Right lobe of liver (tissue), 6 donors: Measurements from ENCODE around the gene CYGB. TPM values are rescaled to one million over a fixed set of nuclear protein-coding genes. Genes with fewer than 3 reads are reported as not detected.

Source experiments
- ATAC-seq, 4 donors: fragments of 200-7000 bp; cut with Tn5 transposase; one replicate each; pipeline ENCODE4 v1.9.1; 2020; ENCODE audit warnings: mild to moderate bottlenecking in 4 of 4, moderate library complexity in 4 of 4
- DNase-seq, 3 donors: peaks; one replicate each; pipeline ENCODE4 v3.0.0-alpha.2; 2020
- H3K27ac ChIP-seq, 3 donors: fragments of 200-600 bp; one replicate each; pipeline ENCODE4 v1.8.0; 2022
- H3K27me3 ChIP-seq, 2 donors: fragments of 200-600 bp; one replicate each; pipeline ENCODE4 v1.8.0; 2022
- H3K36me3 ChIP-seq, 4 donors: fragments of 200-600 bp; sonication (generic) in 1 of 4; one replicate each; pipeline versions ENCODE4 v1.5.1 to v1.8.0; 2017 to 2022; ENCODE audit warnings: control low read depth in 1 of 4
- H3K4me1 ChIP-seq, 4 donors: fragments of 200-600 bp; sonication (generic) in 1 of 4; one replicate each; pipeline versions ENCODE4 v1.5.1 to v1.8.0; 2017 to 2022; ENCODE audit warnings: control low read depth in 1 of 4
- H3K4me3 ChIP-seq, 3 donors: fragments of 200-600 bp; one replicate each; pipeline ENCODE4 v1.8.0; 2022
- H3K9me3 ChIP-seq, 4 donors: fragments of 200-600 bp; sonication (generic) in 1 of 4; one replicate each; pipeline versions ENCODE4 v1.5.1 to v1.8.0; 2017 to 2022; ENCODE audit warnings: control low read depth in 1 of 4
- CTCF ChIP-seq, 4 donors: fragments of 200-600 bp in 3 of 4; fragments of 450-650 bp in 1 of 4; IDR thresholded peaks; one replicate each; pipeline versions ENCODE4 v1.5.1 to v1.8.0; 2016 to 2022; ENCODE audit warnings: antibody characterized with exemption in 4 of 4, mild to moderate bottlenecking in 2 of 4
- POLR2A ChIP-seq: fragments of 450-650 bp; IDR thresholded peaks from one replicate; pipeline ENCODE4 v1.6.1; 2017; ENCODE audit warnings: antibody characterized with exemption, mild to moderate bottlenecking
- WGBS: methylation state at CpG from one replicate; pipeline ENCODE4 v1.1.6; 2018; ENCODE audit warnings: low coverage, low lambda C conversion rate; ENCODE audit not compliant: insufficient coverage; ENCODE audit errors: missing lambda C conversion rate; 5-methylcytosine and 5-hydroxymethylcytosine counted together
- intact Hi-C, 2 donors: fragments of 100-400 bp; cut with DNase I; formaldehyde crosslinking; loops; one replicate each; pipeline versions ENCODE4 v1.11.2 to v1.14.1; 2022
- total RNA-seq, 6 experiments: library from RNA; depleted of rRNA in 2 of 6; stranded (reverse); fragments of >200 nt in 2 of 6; fragmentation: NEBNext Ultra II Directional in 3 of 6; extraction: Animal tissue kit (Norgen Biotek cat#: 25700) in 3 of 6; gene quantifications; one replicate each; pipeline versions ENCODE4 v1.1.0 to v1.2.4, GENCODE V29; 2016 to 2023
- donor health status: DM: no; HTN: yes; CAD: no.
- donor health status: DM: no; HTN: no; CAD: no.
- donor health status: DM: no; HTN: no; CAD: no.
- donor health status: DM: no; HTN: yes; CAD: no.
- donor health status: DM: no; HTN: yes; CAD: no.

CYGB gene
- total RNA-seq, 6 experiments from 2014 or later, result 1.8 to 4.1 (median 3.1) TPM

- Histone ChIP-seq H3K4me1 (no peaks in the 10 kb centered on the region), H3K36me3 (no peaks in the 10 kb centered on the region), H3K4me3 (no peak overlapping the region), H3K9me3 (no peaks in the 10 kb centered on the region), H3K27me3 (no peaks in the 10 kb centered on the region), H3K27ac (peak overlapping the region; percentile 26 to 87 (median 60))
- intact Hi-C loops, result no loop called here
- DNase-seq, result no peak
- peak; percentile 8 to 30 (median 25) for ATAC-seq
- 0% methylated on average over 1 of the region's 17 CpGs for WGBS
- no peak for TF ChIP-seq CTCF (IDR thresholded peaks at IDR 0.05)
These were observed 46.0 kb downstream of the CYGB start for GRCh38 chr17:76491271-76492122.

GRCh38 chr17:76490112-76490710 is 47.3 kb downstream of the CYGB start:
- TF ChIP-seq CTCF (IDR thresholded peaks at IDR 0.05) (no peak), POLR2A (no peak)
- DNase-seq (no peak), ATAC-seq (no peak)
- intact Hi-C loops, result no loop called here
- H3K4me3 ChIP-seq, result no peak overlapping the region
- H3K4me1 ChIP-seq, result no peaks in the 10 kb centered on the region
- no peaks in the 10 kb centered on the region for H3K36me3 ChIP-seq
- WGBS, result no CpG with 5 or more reads among the region's 10 CpGs
- H3K27ac ChIP-seq, result no peak overlapping the region
- H3K27me3 ChIP-seq, result no peaks in the 10 kb centered on the region
- H3K9me3 ChIP-seq, result no peaks in the 10 kb centered on the region

- Histone ChIP-seq H3K36me3 (no peaks in the 10 kb centered on the region), H3K27me3 (no peaks in the 10 kb centered on the region), H3K4me3 (no peak overlapping the region), H3K27ac (no peak overlapping the region), H3K4me1 (no peaks in the 10 kb centered on the region), H3K9me3 (no peaks in the 10 kb centered on the region)
- ATAC-seq (no peak), DNase-seq (no peak)
- intact Hi-C loops, result no loop called here
- 93% methylated on average over 16 of the region's 22 CpGs for WGBS
- TF ChIP-seq CTCF (IDR thresholded peaks at IDR 0.05), result no peak
- no peak for TF ChIP-seq POLR2A
These were observed 49.9 kb downstream of the CYGB start for GRCh38 chr17:76487451-76488192.

GRCh38 chr17:76485569-76485968 is 51.9 kb downstream of the CYGB start:
- TF ChIP-seq POLR2A (peak; percentile 19), CTCF (IDR thresholded peaks at IDR 0.05) (no peak)
- Histone ChIP-seq H3K9me3 (no peaks in the 10 kb centered on the region), H3K36me3 (no peaks in the 10 kb centered on the region), H3K27me3 (no peaks in the 10 kb centered on the region), H3K4me3 (no peak overlapping the region), H3K27ac (no peak overlapping the region), H3K4me1 (no peaks in the 10 kb centered on the region)
- no peak for DNase-seq
- 34% methylated on average over 11 of the region's 11 CpGs for WGBS
- intact Hi-C loops, result no loop called here
- peak; percentile 24 to 74 (median 50) for ATAC-seq
